Endodermal cell (in vitro differentiated cells): Measurements from ENCODE around the gene KRTAP5-3. TPM values are rescaled to one million over a fixed set of nuclear protein-coding genes. Genes with fewer than 3 reads are reported as not detected.

Source experiments
- DNase-seq: peaks from one replicate; pipeline ENCODE4 v3.0.0-alpha.2; 2017
- H3K27ac ChIP-seq: 2 replicates; pipeline ENCODE4 v1.5.1; 2013; ENCODE audit warnings: mild to moderate bottlenecking, low read depth, low read length, moderate library complexity
- H3K27me3 ChIP-seq: 2 replicates; pipeline ENCODE4 v1.6.1; 2013; ENCODE audit warnings: mild to moderate bottlenecking, low read length, moderate library complexity; ENCODE audit not compliant: insufficient read depth, control insufficient read depth, poor library complexity, severe bottlenecking
- H3K36me3 ChIP-seq: 2 replicates; pipeline ENCODE4 v1.7.0; 2013; ENCODE audit warnings: mild to moderate bottlenecking, low read length, moderate library complexity; ENCODE audit not compliant: control insufficient read depth, insufficient read depth
- H3K4me1 ChIP-seq: one replicate; pipeline ENCODE4 v1.7.0; 2013; ENCODE audit warnings: low read length; ENCODE audit not compliant: control insufficient read depth, insufficient read depth
- H3K4me3 ChIP-seq: 2 replicates; pipeline ENCODE4 v1.5.1; 2013; ENCODE audit warnings: mild to moderate bottlenecking, low read length, moderate library complexity
- H3K9ac ChIP-seq: 2 replicates; pipeline ENCODE4 v1.6.1; 2013; ENCODE audit warnings: mild to moderate bottlenecking, low read length, moderate library complexity; ENCODE audit not compliant: poor library complexity, severe bottlenecking; ENCODE audit errors: extremely low read depth
- H3K9me3 ChIP-seq: 2 replicates; pipeline ENCODE4 v1.6.1; 2013; ENCODE audit warnings: mild to moderate bottlenecking, low read length, moderate library complexity; ENCODE audit not compliant: control insufficient read depth
- H3K27ac Mint-ChIP-seq: 2 replicates; pipeline ENCODE4 v1.8.0; 2020; ENCODE audit warnings: mixed read lengths
- H3K27me3 Mint-ChIP-seq: 2 replicates; pipeline ENCODE4 v1.8.0; 2021; ENCODE audit warnings: mild to moderate bottlenecking, mixed read lengths; ENCODE audit not compliant: insufficient read depth
- H3K36me3 Mint-ChIP-seq: 2 replicates; pipeline ENCODE4 v1.8.0; 2020; ENCODE audit warnings: low read depth, mixed read lengths
- H3K4me1 Mint-ChIP-seq: 2 replicates; pipeline ENCODE4 v1.8.0; 2020; ENCODE audit warnings: mixed read lengths
- H3K4me3 Mint-ChIP-seq: 2 replicates; pipeline ENCODE4 v1.8.0; 2020; ENCODE audit warnings: mild to moderate bottlenecking, moderate library complexity, mixed read lengths
- H3K9me3 Mint-ChIP-seq: 2 replicates; pipeline ENCODE4 v1.8.0; 2020; ENCODE audit warnings: mild to moderate bottlenecking, mixed read lengths
- WGBS, 2 experiments: methylation state at CpG; one replicate each; pipeline versions ENCODE4 v1.1.5 to v1.1.7; 2013; ENCODE audit warnings: missing lambda C conversion rate in 2 of 2, mixed read lengths in 1 of 2; ENCODE audit not compliant: insufficient coverage in 1 of 2, insufficient read length in 1 of 2; 5-methylcytosine and 5-hydroxymethylcytosine counted together
- total RNA-seq, 2 donors: library from RNA; stranded (reverse); fragmentation: NEBNext Ultra II Directional in 1 of 2; extraction: Animal tissue kit (Norgen Biotek cat#: 25700) in 1 of 2; gene quantifications; 2 replicates in 1 of 2; 3 replicates in 1 of 2; pipeline ENCODE4 v1.2.1, GENCODE V29; 2021
- TF ChIP-seq, protein P1 (sequence below): fragments of 200-600 bp; sonication (generic); conservative IDR thresholded peaks from 2 replicates; pipeline ENCODE4 v1.5.0; 2021; ENCODE audit warnings: antibody characterized with exemption, mild to moderate bottlenecking

KRTAP5-3 gene
- total RNA-seq, 2 donors from 2014 or later: not detected

DNA sequence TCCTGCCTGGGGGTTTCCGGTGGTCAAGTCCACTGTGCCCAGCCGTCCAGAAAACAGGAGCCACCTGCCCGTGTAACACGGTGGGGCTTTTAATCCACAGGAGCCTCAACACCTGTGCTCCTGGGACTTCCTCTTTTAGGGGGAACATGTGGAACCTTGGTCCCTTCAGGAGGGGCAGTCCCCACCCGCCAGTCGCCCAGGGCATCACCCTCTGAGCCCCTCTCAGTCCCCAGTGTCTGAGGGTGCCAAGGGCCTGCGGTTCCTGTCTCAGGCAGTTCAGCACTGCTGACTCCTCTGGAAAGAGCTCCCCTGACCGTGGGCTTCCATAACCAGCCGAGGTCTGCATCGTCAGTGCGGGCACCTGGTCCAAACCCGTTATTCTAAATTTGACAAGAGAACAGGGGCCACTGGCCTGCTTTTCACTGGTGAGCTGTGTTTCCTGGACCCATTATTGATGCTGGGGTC lies 37.1 kb upstream of the KRTAP5-3 start:
- 90 to 92% methylated on average over 12 of the region's 12 CpGs for WGBS, 2 experiments
- Mint-ChIP-seq H3K4me3 (no peak overlapping the region), H3K27me3 (peaks cover 23% of the 10 kb centered on the region), H3K27ac (no peak overlapping the region), H3K4me1 (no peaks in the 10 kb centered on the region), H3K36me3 (no peaks in the 10 kb centered on the region), H3K9me3 (no peaks in the 10 kb centered on the region)
- TF ChIP-seq, protein P1, sequence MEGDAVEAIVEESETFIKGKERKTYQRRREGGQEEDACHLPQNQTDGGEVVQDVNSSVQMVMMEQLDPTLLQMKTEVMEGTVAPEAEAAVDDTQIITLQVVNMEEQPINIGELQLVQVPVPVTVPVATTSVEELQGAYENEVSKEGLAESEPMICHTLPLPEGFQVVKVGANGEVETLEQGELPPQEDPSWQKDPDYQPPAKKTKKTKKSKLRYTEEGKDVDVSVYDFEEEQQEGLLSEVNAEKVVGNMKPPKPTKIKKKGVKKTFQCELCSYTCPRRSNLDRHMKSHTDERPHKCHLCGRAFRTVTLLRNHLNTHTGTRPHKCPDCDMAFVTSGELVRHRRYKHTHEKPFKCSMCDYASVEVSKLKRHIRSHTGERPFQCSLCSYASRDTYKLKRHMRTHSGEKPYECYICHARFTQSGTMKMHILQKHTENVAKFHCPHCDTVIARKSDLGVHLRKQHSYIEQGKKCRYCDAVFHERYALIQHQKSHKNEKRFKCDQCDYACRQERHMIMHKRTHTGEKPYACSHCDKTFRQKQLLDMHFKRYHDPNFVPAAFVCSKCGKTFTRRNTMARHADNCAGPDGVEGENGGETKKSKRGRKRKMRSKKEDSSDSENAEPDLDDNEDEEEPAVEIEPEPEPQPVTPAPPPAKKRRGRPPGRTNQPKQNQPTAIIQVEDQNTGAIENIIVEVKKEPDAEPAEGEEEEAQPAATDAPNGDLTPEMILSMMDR: no peak
- no peaks in the 10 kb centered on the region for H3K36me3 ChIP-seq
- H3K9me3 ChIP-seq: no peaks in the 10 kb centered on the region
- H3K27ac ChIP-seq: no peak overlapping the region
- H3K4me1 ChIP-seq: no peaks in the 10 kb centered on the region
- no peak overlapping the region for H3K4me3 ChIP-seq
- H3K9ac ChIP-seq: no peak overlapping the region
- peaks cover 5% of the 10 kb centered on the region for H3K27me3 ChIP-seq
- DNase-seq: no peak

GRCh38 chr11:1644601-1645356 lies 36.5 kb upstream of the KRTAP5-3 start:
- TF ChIP-seq, protein P1: no peak
- Histone ChIP-seq H3K27ac (no peak overlapping the region), H3K36me3 (no peaks in the 10 kb centered on the region), H3K4me1 (no peaks in the 10 kb centered on the region), H3K27me3 (peaks cover 5% of the 10 kb centered on the region), H3K4me3 (no peak overlapping the region), H3K9ac (no peak overlapping the region), H3K9me3 (no peaks in the 10 kb centered on the region)
- H3K4me1 Mint-ChIP-seq: no peaks in the 10 kb centered on the region
- H3K4me3 Mint-ChIP-seq: no peak overlapping the region
- H3K27me3 Mint-ChIP-seq: peaks cover 26% of the 10 kb centered on the region
- no peaks in the 10 kb centered on the region for H3K36me3 Mint-ChIP-seq
- no peak overlapping the region for H3K27ac Mint-ChIP-seq
- no peaks in the 10 kb centered on the region for H3K9me3 Mint-ChIP-seq
- DNase-seq: no peak
- WGBS, 2 experiments: 87 to 91% methylated on average over 7 to 20 of the region's 20 CpGs

DNA sequence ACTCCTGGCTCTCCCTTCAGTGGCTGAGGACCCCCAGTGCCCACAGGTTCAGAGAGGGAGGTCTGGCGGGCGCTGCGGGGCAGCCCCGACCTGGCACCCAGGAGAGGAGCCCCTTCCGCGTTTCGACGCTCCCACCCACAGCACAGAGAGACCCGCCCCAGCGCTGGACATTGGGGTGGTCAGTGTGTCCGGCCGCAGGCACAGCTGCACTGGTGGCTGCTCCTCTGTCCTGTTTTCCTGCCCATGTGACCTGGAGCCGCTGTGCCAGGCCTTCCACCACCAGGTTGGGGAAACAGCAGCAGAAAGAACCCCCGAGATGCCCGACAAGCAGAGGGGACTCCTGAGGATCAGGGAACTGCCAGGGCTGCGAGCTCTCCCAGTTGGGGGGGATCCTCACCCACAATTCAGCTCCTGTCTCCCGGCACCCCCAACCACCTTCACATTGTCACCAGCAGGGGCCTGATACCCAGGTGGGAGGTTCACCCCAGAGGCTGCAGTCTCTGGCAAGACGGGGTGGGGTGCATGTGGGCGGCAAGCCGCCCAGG lies 35.0 kb upstream of the KRTAP5-3 start:
- no peaks in the 10 kb centered on the region for H3K4me1 Mint-ChIP-seq
- TF ChIP-seq, protein P1: peak; percentile 11
- Histone ChIP-seq H3K9me3 (no peaks in the 10 kb centered on the region), H3K4me3 (no peak overlapping the region), H3K27me3 (peaks cover 5% of the 10 kb centered on the region), H3K4me1 (no peaks in the 10 kb centered on the region), H3K36me3 (no peaks in the 10 kb centered on the region), H3K27ac (no peak overlapping the region), H3K9ac (no peak overlapping the region)
- WGBS, 2 experiments: 91 to 100% methylated on average over 7 to 20 of the region's 20 CpGs
- H3K9me3 Mint-ChIP-seq: no peaks in the 10 kb centered on the region
- DNase-seq: no peak
- H3K4me3 Mint-ChIP-seq: no peak overlapping the region
- H3K36me3 Mint-ChIP-seq: no peaks in the 10 kb centered on the region
- no peak overlapping the region for H3K27ac Mint-ChIP-seq
- H3K27me3 Mint-ChIP-seq: peaks cover 26% of the 10 kb centered on the region
